ENCODE results near the gene CR1. TPM values are rescaled to one million over a fixed set of nuclear protein-coding genes. Genes with fewer than 3 reads are reported as not detected.

The CR1 gene
- total and polyA plus RNA-seq, 2 of the 4 experiments (the other 2 are of a cell fraction): not detected

- ChIA-PET CTCF (no interaction called here), POLR2A (ENCODE audit: unreplicated experiment) (no interaction called here)
- H2AFZ ChIP-seq (replicated peaks; ENCODE audit: low read length, poor library complexity): no peak overlapping the region
- H3K27ac ChIP-seq (ENCODE audit: insufficient read depth, low read length): no peak overlapping the region
- no peaks in the 10 kb centered on the region for H3K9me3 ChIP-seq (ENCODE audit: control insufficient read depth, insufficient read depth, low read length)
- no peak overlapping the region for H3K23ac ChIP-seq (ENCODE audit: low read depth, low read length)
- no peak overlapping the region for H3K18ac ChIP-seq (ENCODE audit: low read depth, low read length)
- H2BK15ac ChIP-seq (ENCODE audit: low read depth, low read length): no peak overlapping the region
- H3K79me1 ChIP-seq (ENCODE audit: low read depth in 1 of 2, low read length in 2 of 2): no peaks in the 10 kb centered on the region
- no peak for TF ChIP-seq RAD21 (IDR thresholded peaks at IDR 0.05; ENCODE audit: low read length)
- no peak for TF ChIP-seq RCOR1 (IDR thresholded peaks at IDR 0.05; ENCODE audit: insufficient replicate concordance, low read length)
- no peak for TF ChIP-seq NFE2L2 (IDR thresholded peaks at IDR 0.05; ENCODE audit: low read depth, low read length)
- TF ChIP-seq CHD1 (IDR thresholded peaks at IDR 0.05; ENCODE audit: low read depth, low read length): no peak
- no peak overlapping the region for H3K56ac ChIP-seq (ENCODE audit: extremely low read depth, insufficient read depth, low read length)
- no peaks in the 10 kb centered on the region for H4K20me1 ChIP-seq (ENCODE audit: insufficient read depth, low read length)
- no peak overlapping the region for H2BK20ac ChIP-seq (ENCODE audit: low read depth, low read length)
- no peaks in the 10 kb centered on the region for H3K27me3 ChIP-seq (ENCODE audit: control insufficient read depth, insufficient read depth, low read length)
- no TSS peak for BruUV-seq (replicated peaks)
- H2BK120ac ChIP-seq (ENCODE audit: low read depth, low read length): no peak overlapping the region
- in situ Hi-C loops (cut with MboI; ENCODE audit: low sequenced_read_pairs) (no loop called here), dilution Hi-C loops (cut with HindIII; ENCODE audit: low sequenced_read_pairs, unreplicated experiment) (no loop called here), intact Hi-C loops (cut with micrococcal nuclease) (no loop called here)
- no peak overlapping the region for H4K5ac ChIP-seq (ENCODE audit: low read depth, low read length)
- no peak overlapping the region for H2BK5ac ChIP-seq (ENCODE audit: low read depth, low read length, poor library complexity, severe bottlenecking)
- no peak overlapping the region for H3K4me2 ChIP-seq (ENCODE audit: low read depth, low read length)
- no peaks in the 10 kb centered on the region for H3K4me1 ChIP-seq (ENCODE audit: control insufficient read depth, insufficient read depth, low read length)
- H2AK5ac ChIP-seq (ENCODE audit: low read depth, low read length): no peak overlapping the region
- H2AK9ac ChIP-seq (replicated peaks; ENCODE audit: low read depth, low read length, poor library complexity): no peak overlapping the region
- H3K4ac ChIP-seq (ENCODE audit: low read depth, low read length): no peak overlapping the region
- H3K36me3 ChIP-seq (ENCODE audit: control insufficient read depth, insufficient read depth, low read length): no peaks in the 10 kb centered on the region
- no peak for DNase-seq
- no peak overlapping the region for H4K91ac ChIP-seq (ENCODE audit: insufficient read depth, low read depth, low read length)
- no peak overlapping the region for H3K9ac ChIP-seq (ENCODE audit: low read depth, low read length)
- no peak overlapping the region for H4K8ac ChIP-seq (ENCODE audit: low read depth in 2 of 2, low read length in 2 of 2)
- no peak for ATAC-seq (ENCODE audit: low read depth)
- H3K9me1 ChIP-seq (ENCODE audit: insufficient read depth, low read length): no peaks in the 10 kb centered on the region
- no peak overlapping the region for H3K14ac ChIP-seq (replicated peaks; ENCODE audit: low read depth, low read length)
- no peak overlapping the region for H3K4me3 ChIP-seq (ENCODE audit: insufficient read depth, low read depth, low read length)
These were observed 33.4 kb upstream of the CR1 start for GRCh38 chr1:207462535-207462934.

Data from IMR-90 (cell line).